Liver (tissue), 9 donors: Measurements from ENCODE around the gene AFAP1. TPM values are rescaled to one million over a fixed set of nuclear protein-coding genes. Genes with fewer than 3 reads are reported as not detected.

Experiments
- DNase-seq: peaks from one replicate; pipeline ENCODE4 v3.0.0-alpha.2; 2017; ENCODE audit warnings: low spot score
- H3K27ac ChIP-seq, 2 donors: one replicate each; pipeline ENCODE4 v1.7.0; 2013; ENCODE audit warnings: inconsistent platforms in 2 of 2, low read length in 2 of 2, control low read depth in 1 of 2, low read depth in 1 of 2, mild to moderate bottlenecking in 1 of 2
- H3K27me3 ChIP-seq, 4 donors: one replicate each; pipeline versions ENCODE4 v1.6.1 to v1.7.0; 2013; ENCODE audit warnings: low read length in 3 of 4, inconsistent platforms in 1 of 4, mild to moderate bottlenecking in 1 of 4, moderate library complexity in 1 of 4; ENCODE audit not compliant: control insufficient read depth in 4 of 4, insufficient read depth in 4 of 4
- H3K36me3 ChIP-seq, 4 donors: one replicate each; pipeline versions ENCODE4 v1.6.1 to v1.7.0; 2013; ENCODE audit warnings: low read length in 3 of 4, mild to moderate bottlenecking in 3 of 4, low read depth in 1 of 4, moderate library complexity in 1 of 4; ENCODE audit not compliant: control insufficient read depth in 4 of 4, insufficient read depth in 3 of 4
- H3K4me1 ChIP-seq, 4 donors: one replicate each; pipeline versions ENCODE4 v1.6.1 to v1.7.0; 2013; ENCODE audit warnings: low read length in 3 of 4, mild to moderate bottlenecking in 3 of 4, moderate library complexity in 1 of 4; ENCODE audit not compliant: control insufficient read depth in 4 of 4, insufficient read depth in 4 of 4
- H3K4me3 ChIP-seq, 3 donors: one replicate each; pipeline versions ENCODE4 v1.6.1 to v1.7.0; 2013; ENCODE audit warnings: low read length in 3 of 3, control low read depth in 1 of 3, low read depth in 1 of 3, mild to moderate bottlenecking in 1 of 3
- H3K9ac ChIP-seq, 2 donors: one replicate each; pipeline ENCODE4 v1.7.0; 2013; ENCODE audit warnings: low read length in 2 of 2, mild to moderate bottlenecking in 2 of 2, moderate library complexity in 2 of 2, control low read depth in 1 of 2, low read depth in 1 of 2
- H3K9me3 ChIP-seq, 4 donors: one replicate each; pipeline versions ENCODE4 v1.6.1 to v1.7.0; 2013; ENCODE audit warnings: low read length in 3 of 4; ENCODE audit not compliant: control insufficient read depth in 4 of 4
- CTCF ChIP-seq: fragments of 150-350 bp; IDR thresholded peaks from 2 replicates; pipeline ENCODE4 v1.5.1; 2017; ENCODE audit warnings: improper control_type of control experiment, low read depth, low read length; ENCODE audit not compliant: missing input control
- EGR1 ChIP-seq, 2 donors: IDR thresholded peaks; 2 replicates each; pipeline ENCODE4 v1.6.1; 2016 to 2018; ENCODE audit warnings: antibody characterized with exemption in 2 of 2, low read depth in 2 of 2
- FOXA1 ChIP-seq: IDR thresholded peaks from 2 replicates; pipeline ENCODE4 v1.6.1; 2016; ENCODE audit warnings: antibody characterized with exemption
- GABPA ChIP-seq, 2 donors: IDR thresholded peaks in 1 of 2; conservative IDR thresholded peaks in 1 of 2; 2 replicates each; pipeline ENCODE4 v1.6.1; 2016; ENCODE audit warnings: antibody characterized with exemption in 2 of 2, mild to moderate bottlenecking in 1 of 2, moderate library complexity in 1 of 2
- HNF4A ChIP-seq, 2 donors: conservative IDR thresholded peaks; 2 replicates each; pipeline ENCODE4 v1.6.1; 2016; ENCODE audit warnings: antibody characterized with exemption in 2 of 2, mild to moderate bottlenecking in 2 of 2
- HNF4G ChIP-seq: IDR thresholded peaks from 2 replicates; pipeline ENCODE4 v1.6.1; 2016; ENCODE audit warnings: antibody characterized with exemption
- JUND ChIP-seq, 2 donors: IDR thresholded peaks; 2 replicates each; pipeline ENCODE4 v1.6.1; 2016; ENCODE audit warnings: antibody characterized with exemption in 2 of 2
- MAX ChIP-seq: IDR thresholded peaks from 2 replicates; pipeline ENCODE4 v1.6.1; 2016; ENCODE audit warnings: antibody characterized with exemption
- RAD21 ChIP-seq, 2 donors: IDR thresholded peaks; 2 replicates each; pipeline ENCODE4 v1.6.1; 2016; ENCODE audit warnings: antibody characterized with exemption in 2 of 2, mild to moderate bottlenecking in 2 of 2
- REST ChIP-seq: IDR thresholded peaks from 2 replicates; pipeline ENCODE4 v1.6.1; 2016; ENCODE audit warnings: antibody characterized with exemption, mild to moderate bottlenecking
- RXRA ChIP-seq, 2 donors: IDR thresholded peaks; 2 replicates each; pipeline ENCODE4 v1.6.1; 2017 to 2018; ENCODE audit warnings: antibody characterized with exemption in 2 of 2, mild to moderate bottlenecking in 1 of 2
- TAF1 ChIP-seq: conservative IDR thresholded peaks from 2 replicates; pipeline ENCODE4 v1.6.1; 2016; ENCODE audit warnings: antibody characterized with exemption, mild to moderate bottlenecking
- ZBTB33 ChIP-seq: IDR thresholded peaks from 2 replicates; pipeline ENCODE4 v1.6.1; 2016; ENCODE audit warnings: antibody characterized with exemption
- WGBS: extraction: QIAGEN DNeasy Blood & Tissue Kit; methylation state at CpG from one replicate; pipeline ENCODE4 v1.1.7; 2013; 5-methylcytosine and 5-hydroxymethylcytosine counted together
- polyA plus RNA-seq, 2 donors: library from polyadenylated mRNA; stranded (reverse) in 1 of 2; unstranded in 1 of 2; fragments of 200-250 nt in 1 of 2; fragments of >200 nt in 1 of 2; fragmentation: Nextera tagmentation in 1 of 2; extraction: Ambion mirVana in 1 of 2; gene quantifications; one replicate each; pipeline versions ENCODE4 v1.2.1 to v1.2.3, GENCODE V29; 2013 to 2015
- total RNA-seq, 2 donors: library from RNA; depleted of rRNA; stranded (reverse); fragments of >200 nt; gene quantifications; one replicate each; pipeline ENCODE4 v1.2.3, GENCODE V29; 2014
- TF ChIP-seq, protein P1 (sequence below): IDR thresholded peaks from 2 replicates; pipeline ENCODE4 v1.6.1; 2016; ENCODE audit warnings: antibody characterized with exemption
- donor health status: healthy.
- donor health status: healthy.
- donor health status: healthy.
- donor health status: healthy.
- donor health status: healthy.

The AFAP1 gene
- total and polyA plus RNA-seq, 4 donors: 0.40 to 3.2 (median 1.6) TPM

DNA sequence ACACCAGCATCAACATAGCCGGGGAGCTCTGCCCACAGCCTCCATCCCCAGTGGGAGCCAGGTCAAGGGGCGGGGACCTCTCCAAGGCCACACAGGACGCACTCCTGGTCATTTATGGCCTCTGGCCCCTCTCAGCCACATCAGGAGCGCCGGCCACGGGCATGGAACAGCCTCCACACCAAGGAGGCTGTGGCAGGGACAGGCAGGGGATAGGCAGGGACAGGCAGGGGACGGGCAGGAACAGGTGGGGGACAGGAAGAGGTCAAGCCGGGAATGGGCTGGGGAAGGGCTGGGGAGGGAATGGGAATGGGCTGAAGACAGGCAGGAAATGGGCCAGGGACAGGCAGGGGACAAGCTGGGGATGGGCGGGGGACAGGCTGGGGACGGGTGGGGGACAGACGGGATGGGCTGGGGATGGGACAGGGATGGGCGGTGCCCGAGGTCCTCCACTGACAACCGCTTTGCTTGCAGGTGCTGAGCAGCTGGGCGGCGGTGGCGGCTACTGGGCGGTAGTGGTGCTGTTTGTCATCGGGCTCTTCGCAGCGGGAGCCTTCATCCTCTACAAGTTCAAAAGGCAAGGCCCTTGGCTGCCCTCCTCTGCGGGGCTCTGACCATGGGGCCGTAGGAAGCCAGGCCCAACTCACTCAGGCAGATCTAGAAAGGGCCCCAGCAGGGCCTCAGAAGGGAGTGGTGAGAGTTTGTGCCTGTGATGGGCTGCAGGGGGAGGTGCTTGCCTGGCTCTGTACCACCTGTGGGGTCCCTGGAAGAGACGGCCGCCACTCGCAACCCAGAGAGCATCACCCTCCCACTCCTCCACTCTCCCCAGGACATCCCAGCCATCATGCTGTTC is 205.6 kb downstream of the AFAP1 start:
- H3K4me3 ChIP-seq: no peak overlapping the region
- no peaks in the 10 kb centered on the region for H3K4me1 ChIP-seq
- TF ChIP-seq REST (no peak), CTCF (no peak), TAF1 (no peak), RXRA (IDR thresholded peaks at IDR 0.05) (no peak), JUND (IDR thresholded peaks at IDR 0.05) (no peak), FOXA1 (no peak), GABPA (IDR thresholded peaks at IDR 0.05 in 1 of 2, conservative IDR thresholded peaks at IDR 0.05 in 1 of 2) (no peak), EGR1 (IDR thresholded peaks at IDR 0.05; ENCODE audit: low read depth in 2 of 2) (no peak), ZBTB33 (no peak), MAX (no peak), HNF4G (no peak), HNF4A (conservative IDR thresholded peaks at IDR 0.05) (no peak)
- TF ChIP-seq, protein P1, sequence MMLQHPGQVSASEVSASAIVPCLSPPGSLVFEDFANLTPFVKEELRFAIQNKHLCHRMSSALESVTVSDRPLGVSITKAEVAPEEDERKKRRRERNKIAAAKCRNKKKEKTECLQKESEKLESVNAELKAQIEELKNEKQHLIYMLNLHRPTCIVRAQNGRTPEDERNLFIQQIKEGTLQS: no peak
- H3K27me3 ChIP-seq: no peaks in the 10 kb centered on the region
- WGBS: 81% methylated on average over 26 of the region's 26 CpGs
- H3K36me3 ChIP-seq: no peaks in the 10 kb centered on the region
- H3K27ac ChIP-seq: no peak overlapping the region
- H3K9ac ChIP-seq: no peak overlapping the region
- peaks cover 0 to 4% (median 1%) of the 10 kb centered on the region in 4 donors for H3K9me3 ChIP-seq
- no peak for DNase-seq

DNA sequence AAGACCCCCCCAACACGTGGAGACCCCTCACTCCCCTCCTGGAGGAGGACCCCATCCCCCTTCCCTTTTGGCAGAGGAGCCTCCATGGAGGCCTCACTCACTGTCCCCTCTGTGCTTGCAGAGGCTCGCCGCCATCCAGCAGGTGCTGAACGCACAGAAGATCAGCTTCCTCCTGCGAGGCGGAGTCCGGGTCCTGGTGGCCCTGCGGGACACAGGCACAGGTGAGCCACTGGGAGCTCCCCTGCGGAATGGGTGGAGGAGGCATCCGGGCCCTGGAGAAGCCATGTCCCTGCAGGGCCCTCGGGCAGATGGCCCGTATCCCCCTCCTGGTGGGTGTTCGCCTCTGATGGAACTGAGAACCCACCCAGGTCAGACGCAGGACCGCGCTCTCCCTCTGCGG is 206.5 kb downstream of the AFAP1 start:
- peaks cover 0 to 4% (median 1%) of the 10 kb centered on the region in 4 donors for H3K9me3 ChIP-seq
- no peak overlapping the region for H3K9ac ChIP-seq
- no peaks in the 10 kb centered on the region for H3K27me3 ChIP-seq
- no peak overlapping the region for H3K4me3 ChIP-seq
- H3K4me1 ChIP-seq: no peaks in the 10 kb centered on the region
- DNase-seq: no peak
- WGBS: 88% methylated on average over 17 of the region's 17 CpGs
- no peak overlapping the region for H3K27ac ChIP-seq
- no peaks in the 10 kb centered on the region for H3K36me3 ChIP-seq
- TF ChIP-seq ZBTB33 (no peak), RAD21 (IDR thresholded peaks at IDR 0.05) (no peak), REST (no peak)
